VCaP (cell line): ENCODE data around the gene ENAH.

Experiments used
- H3K27ac ChIP-seq: fragments of 450-650 bp; 2 replicates; pipeline ENCODE4 v1.5.1; 2017
- CTCF ChIP-seq: fragments of 450-650 bp; conservative IDR thresholded peaks from 2 replicates; pipeline ENCODE4 v1.5.1; 2017; ENCODE audit warnings: mild to moderate bottlenecking, moderate library complexity

Gene ENAH

GRCh38 chr1:225595974-225596551 lies 56.9 kb downstream of the ENAH start:
- TF ChIP-seq CTCF, result no peak

GRCh38 chr1:225595452-225595851 lies 57.5 kb downstream of the ENAH start:
- no peak for TF ChIP-seq CTCF
- no peak overlapping the region for H3K27ac ChIP-seq

More at GRCh38 chr1:225595974-225596551, 56.9 kb downstream of the ENAH start:
- no peak overlapping the region for H3K27ac ChIP-seq

- no peak overlapping the region for H3K27ac ChIP-seq
- no peak for TF ChIP-seq CTCF
Measured at GRCh38 chr1:225593414-225593813, 59.5 kb downstream of the ENAH start.

- no peak for TF ChIP-seq CTCF
- no peak overlapping the region; the same call in 1 of the 2 replicates for H3K27ac ChIP-seq
Measured at GRCh38 chr1:225592362-225593025, 60.4 kb downstream of the ENAH start.

GRCh38 chr1:225587310-225587709 lies 65.6 kb downstream of the ENAH start:
- TF ChIP-seq CTCF, result no peak
- no peak overlapping the region for H3K27ac ChIP-seq

- H3K27ac ChIP-seq, result no peak overlapping the region
- no peak for TF ChIP-seq CTCF
Measured at GRCh38 chr1:225581186-225581585, 71.7 kb downstream of the ENAH start.

- no peak overlapping the region for H3K27ac ChIP-seq
- no peak for TF ChIP-seq CTCF
Measured at GRCh38 chr1:225580238-225581099, 72.5 kb downstream of the ENAH start.
